ENCODE measurements around the gene LY6G6F.

The LY6G6F gene

DNA sequence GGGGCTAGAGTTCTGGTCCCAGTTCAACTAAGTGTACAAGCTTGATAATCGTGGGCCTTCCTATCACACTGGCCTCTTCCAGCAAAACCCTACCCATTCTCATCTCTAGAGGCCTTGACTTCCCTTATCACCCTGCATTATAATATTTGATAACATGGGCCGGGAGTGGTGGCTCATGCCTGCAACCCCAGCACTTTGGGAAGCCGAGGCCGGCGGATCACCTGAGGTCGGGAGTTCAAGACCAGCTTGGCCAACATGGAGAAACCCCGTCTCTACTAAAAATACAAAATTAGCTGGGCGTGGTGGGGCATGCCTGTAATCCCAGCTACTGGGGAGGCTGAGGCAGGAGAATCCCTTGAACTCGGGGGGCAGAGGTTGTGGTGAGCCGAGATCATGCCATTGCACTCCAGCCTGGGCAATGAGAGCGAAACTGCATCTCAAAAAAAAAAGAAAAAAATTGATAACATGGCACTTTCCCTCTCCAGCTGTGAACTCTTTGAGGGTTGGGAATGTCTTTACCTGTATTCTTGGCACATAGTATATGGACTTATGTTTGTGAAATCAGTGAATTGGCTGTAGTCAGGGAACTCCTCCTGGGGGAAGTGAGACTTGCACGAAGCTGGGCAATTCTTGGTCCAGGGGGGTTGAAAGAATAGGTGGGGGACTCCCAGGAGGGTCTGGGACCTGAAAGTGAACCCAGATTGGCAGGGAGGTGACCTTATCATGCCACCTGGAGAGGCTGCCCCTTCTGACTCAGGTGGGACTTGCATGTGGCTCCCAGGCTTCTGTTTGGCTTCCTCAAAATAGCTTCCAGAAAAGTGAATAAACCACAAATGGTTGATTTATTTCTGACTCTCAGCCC, 45.2 kb upstream of the LY6G6F start:
- Histone ChIP-seq H3K27me3 (ENCODE audit: insufficient read depth, insufficient read length) (no peaks in the 10 kb centered on the region), H3K9me3 (ENCODE audit: insufficient read depth, low read length) (no peaks in the 10 kb centered on the region), H3K4me1 (ENCODE audit: insufficient read depth, insufficient read length) (peaks cover 11% of the 10 kb centered on the region), H3K4me3 (ENCODE audit: insufficient read length, low read depth) (no peak overlapping the region), H3K36me3 (ENCODE audit: insufficient read depth, insufficient read length, low read length) (peaks cover 48% of the 10 kb centered on the region), H3K9ac (ENCODE audit: insufficient read length, low read depth) (peak overlapping the region; percentile 70)
- no peak for TF ChIP-seq SUZ12 (IDR thresholded peaks at IDR 0.05; ENCODE audit: extremely low read depth, insufficient read depth, insufficient read length)
- no peak for TF ChIP-seq ZNF274 (IDR thresholded peaks at IDR 0.05; ENCODE audit: low read depth, low read length)
- no peak for TF ChIP-seq YY1 (IDR thresholded peaks at IDR 0.05; ENCODE audit: insufficient read depth, insufficient read length)
- no peak for DNase-seq (ENCODE audit: low read depth, low spot score)

DNA sequence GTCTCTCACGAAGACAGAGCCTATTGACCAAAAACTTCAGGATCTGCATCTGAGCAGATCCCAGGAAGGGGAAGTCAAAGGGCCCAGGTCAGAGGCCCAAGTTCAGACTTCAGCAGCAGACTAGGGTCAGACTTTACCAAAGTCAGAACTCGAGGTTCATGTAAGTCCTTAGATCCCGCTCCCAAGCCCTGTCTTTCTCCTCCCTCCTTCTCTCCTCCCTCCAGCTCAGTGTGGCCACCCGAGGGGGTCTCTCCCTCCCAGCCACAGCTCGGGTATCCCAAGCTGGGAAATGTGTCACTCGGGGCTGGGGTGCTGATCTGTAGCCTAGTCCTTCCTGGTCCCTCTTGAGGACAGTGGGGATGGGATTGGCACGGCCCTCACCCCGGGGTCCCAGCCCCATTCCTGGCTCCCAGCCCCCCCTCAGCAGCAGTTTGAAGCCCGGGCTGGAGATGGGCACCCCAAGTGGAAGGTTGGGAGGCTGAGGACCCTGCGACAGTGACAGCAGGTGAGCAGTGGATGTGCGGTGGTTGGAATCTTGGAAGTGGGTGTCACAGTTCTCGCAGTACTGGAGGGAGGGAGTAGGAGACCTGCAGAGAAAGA, 44.4 kb upstream of the LY6G6F start:
- peaks cover 52% of the 10 kb centered on the region for H3K36me3 ChIP-seq (ENCODE audit: insufficient read depth, insufficient read length, low read length)
- no peak for DNase-seq (ENCODE audit: low read depth, low spot score)
- no peaks in the 10 kb centered on the region for H3K9me3 ChIP-seq (ENCODE audit: insufficient read depth, low read length)
- H3K4me3 ChIP-seq (ENCODE audit: insufficient read length, low read depth) = no peak overlapping the region
- no peak overlapping the region for H3K9ac ChIP-seq (ENCODE audit: insufficient read length, low read depth)
- no peak for TF ChIP-seq SUZ12 (IDR thresholded peaks at IDR 0.05; ENCODE audit: extremely low read depth, insufficient read depth, insufficient read length)
- no peak for TF ChIP-seq YY1 (IDR thresholded peaks at IDR 0.05; ENCODE audit: insufficient read depth, insufficient read length)
- TF ChIP-seq ZNF274 (IDR thresholded peaks at IDR 0.05; ENCODE audit: low read depth, low read length) = no peak
- H3K4me1 ChIP-seq (ENCODE audit: insufficient read depth, insufficient read length) = peaks cover 12% of the 10 kb centered on the region
- no peaks in the 10 kb centered on the region for H3K27me3 ChIP-seq (ENCODE audit: insufficient read depth, insufficient read length)

GRCh38 chr6:31663126-31663960, 43.3 kb upstream of the LY6G6F start:
- Histone ChIP-seq H3K4me1 (ENCODE audit: insufficient read depth, insufficient read length) (peaks cover 11% of the 10 kb centered on the region), H3K4me3 (ENCODE audit: insufficient read length, low read depth) (peak overlapping the region; percentile 75), H3K36me3 (ENCODE audit: insufficient read depth, insufficient read length, low read length) (peaks cover 52% of the 10 kb centered on the region), H3K9ac (ENCODE audit: insufficient read length, low read depth) (peak overlapping the region; percentile 99), H3K9me3 (ENCODE audit: insufficient read depth, low read length) (no peaks in the 10 kb centered on the region), H3K27me3 (ENCODE audit: insufficient read depth, insufficient read length) (no peaks in the 10 kb centered on the region)
- TF ChIP-seq ZNF274 (IDR thresholded peaks at IDR 0.05; ENCODE audit: low read depth, low read length) (no peak), YY1 (IDR thresholded peaks at IDR 0.05; ENCODE audit: insufficient read depth, insufficient read length) (no peak), SUZ12 (IDR thresholded peaks at IDR 0.05; ENCODE audit: extremely low read depth, insufficient read depth, insufficient read length) (no peak)
- no peak for DNase-seq (ENCODE audit: low read depth, low spot score)

- TF ChIP-seq YY1 (IDR thresholded peaks at IDR 0.05; ENCODE audit: insufficient read depth, insufficient read length) = no peak
- TF ChIP-seq SUZ12 (IDR thresholded peaks at IDR 0.05; ENCODE audit: extremely low read depth, insufficient read depth, insufficient read length) = no peak
- no peak for TF ChIP-seq ZNF274 (IDR thresholded peaks at IDR 0.05; ENCODE audit: low read depth, low read length)
- Histone ChIP-seq H3K9me3 (ENCODE audit: insufficient read depth, low read length) (no peaks in the 10 kb centered on the region), H3K4me1 (ENCODE audit: insufficient read depth, insufficient read length) (peaks cover 6% of the 10 kb centered on the region), H3K4me3 (ENCODE audit: insufficient read length, low read depth) (peak overlapping the region; percentile 75), H3K27me3 (ENCODE audit: insufficient read depth, insufficient read length) (no peaks in the 10 kb centered on the region), H3K36me3 (ENCODE audit: insufficient read depth, insufficient read length, low read length) (peaks cover 55% of the 10 kb centered on the region), H3K9ac (ENCODE audit: insufficient read length, low read depth) (peak overlapping the region; percentile 99)
- DNase-seq (ENCODE audit: low read depth, low spot score) = no peak
Measured at GRCh38 chr6:31663961-31664789, 42.5 kb upstream of the LY6G6F start.

DNA sequence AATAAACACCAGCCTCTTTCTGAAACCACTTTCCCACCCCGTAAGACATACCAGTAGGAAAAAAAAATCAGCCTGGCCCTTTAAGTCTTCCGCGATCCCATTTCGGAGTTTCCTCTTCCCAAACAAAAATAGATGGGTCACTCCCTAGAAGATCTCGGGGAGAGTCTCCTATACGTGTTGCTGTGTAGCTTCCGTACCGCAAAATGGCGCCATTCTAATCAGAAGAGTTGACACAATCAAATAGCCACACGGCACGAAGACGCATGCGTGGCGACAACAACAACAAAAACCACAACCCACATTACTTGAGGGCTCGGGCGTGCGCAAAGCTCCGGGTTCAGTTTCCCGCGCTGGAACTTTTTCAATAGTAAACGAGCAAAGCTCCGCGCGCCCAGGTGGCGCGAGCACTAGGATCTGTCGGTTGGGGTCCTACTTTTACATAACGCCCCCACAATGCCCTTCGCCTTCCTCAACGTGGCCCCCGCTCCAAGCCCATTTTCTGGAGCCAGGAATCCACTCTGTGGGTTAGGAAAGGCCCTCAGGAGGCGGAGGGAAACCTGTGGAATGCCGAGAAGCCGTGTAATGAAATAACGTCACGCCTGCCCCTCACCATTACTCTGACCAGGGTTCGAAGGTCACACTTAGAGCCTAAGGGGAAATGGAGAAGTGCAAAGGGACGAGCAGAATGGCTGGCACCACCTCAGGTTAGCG, 41.7 kb upstream of the LY6G6F start, which contains the start of gene GPANK1:
Gene GPANK1, minus strand, starts transcription at position 208 of the 711 bp plus-strand sequence. CDS start 519 bp downstream, outside the sequence.
- TF ChIP-seq YY1 (IDR thresholded peaks at IDR 0.05; ENCODE audit: insufficient read depth, insufficient read length) (peak; percentile 77), ZNF274 (IDR thresholded peaks at IDR 0.05; ENCODE audit: low read depth, low read length) (no peak)
- DNase-seq (ENCODE audit: low read depth, low spot score) = peak; percentile 60
- Histone ChIP-seq H3K36me3 (ENCODE audit: insufficient read depth, insufficient read length, low read length) (peaks cover 59% of the 10 kb centered on the region), H3K4me3 (ENCODE audit: insufficient read length, low read depth) (peak within 1 kb of the TSS; percentile 75), H3K27me3 (ENCODE audit: insufficient read depth, insufficient read length) (no peaks in the 10 kb centered on the region), H3K4me1 (ENCODE audit: insufficient read depth, insufficient read length) (peaks cover 5% of the 10 kb centered on the region), H3K9me3 (ENCODE audit: insufficient read depth, low read length) (no peaks in the 10 kb centered on the region), H3K9ac (ENCODE audit: insufficient read length, low read depth) (peak within 1 kb of the TSS; percentile 99)
